ENCODE results near the gene SPINDOC.
"Not testable (repeated sequence)": the region's sequence is repeated elsewhere in the genome, so short reads cannot be mapped to it uniquely, and the experiment has no call there.

Gene SPINDOC, protein sequence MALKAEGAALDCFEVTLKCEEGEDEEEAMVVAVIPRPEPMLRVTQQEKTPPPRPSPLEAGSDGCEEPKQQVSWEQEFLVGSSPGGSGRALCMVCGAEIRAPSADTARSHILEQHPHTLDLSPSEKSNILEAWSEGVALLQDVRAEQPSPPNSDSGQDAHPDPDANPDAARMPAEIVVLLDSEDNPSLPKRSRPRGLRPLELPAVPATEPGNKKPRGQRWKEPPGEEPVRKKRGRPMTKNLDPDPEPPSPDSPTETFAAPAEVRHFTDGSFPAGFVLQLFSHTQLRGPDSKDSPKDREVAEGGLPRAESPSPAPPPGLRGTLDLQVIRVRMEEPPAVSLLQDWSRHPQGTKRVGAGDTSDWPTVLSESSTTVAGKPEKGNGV

DNA sequence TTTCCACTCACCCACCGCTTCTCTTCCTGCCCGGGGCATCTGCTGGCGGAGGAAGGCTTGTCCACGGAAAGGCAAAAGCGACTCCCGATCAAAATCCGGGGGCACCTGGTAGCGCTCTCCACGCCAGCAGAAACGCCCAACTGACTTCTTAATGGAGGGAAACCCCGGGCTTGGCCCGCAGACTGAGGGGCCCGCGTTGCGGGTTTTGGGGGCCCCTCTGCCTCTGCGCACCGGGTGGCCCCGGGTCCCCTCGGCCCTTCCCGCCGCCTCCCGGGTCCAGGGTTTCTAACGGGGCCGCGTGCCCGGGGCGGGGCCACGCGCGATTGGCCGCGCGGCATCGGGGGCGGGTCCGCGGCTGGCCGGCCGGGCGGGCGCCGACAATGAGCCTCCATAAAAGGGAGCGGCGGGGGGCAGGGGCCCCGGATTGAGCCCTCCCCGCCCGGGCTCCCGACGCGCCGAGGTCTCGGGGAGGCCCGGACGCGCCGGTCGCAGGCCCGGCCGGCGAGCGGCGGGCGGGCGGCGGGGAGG, at the start of gene SPINDOC:
SPINDOC (plus strand) TSS at position 422 of the 528 bp plus-strand sequence. CDS start 231 bp downstream, outside the sequence.
- peak; percentile 78 for DNase-seq (ENCODE audit: low spot score)

DNA sequence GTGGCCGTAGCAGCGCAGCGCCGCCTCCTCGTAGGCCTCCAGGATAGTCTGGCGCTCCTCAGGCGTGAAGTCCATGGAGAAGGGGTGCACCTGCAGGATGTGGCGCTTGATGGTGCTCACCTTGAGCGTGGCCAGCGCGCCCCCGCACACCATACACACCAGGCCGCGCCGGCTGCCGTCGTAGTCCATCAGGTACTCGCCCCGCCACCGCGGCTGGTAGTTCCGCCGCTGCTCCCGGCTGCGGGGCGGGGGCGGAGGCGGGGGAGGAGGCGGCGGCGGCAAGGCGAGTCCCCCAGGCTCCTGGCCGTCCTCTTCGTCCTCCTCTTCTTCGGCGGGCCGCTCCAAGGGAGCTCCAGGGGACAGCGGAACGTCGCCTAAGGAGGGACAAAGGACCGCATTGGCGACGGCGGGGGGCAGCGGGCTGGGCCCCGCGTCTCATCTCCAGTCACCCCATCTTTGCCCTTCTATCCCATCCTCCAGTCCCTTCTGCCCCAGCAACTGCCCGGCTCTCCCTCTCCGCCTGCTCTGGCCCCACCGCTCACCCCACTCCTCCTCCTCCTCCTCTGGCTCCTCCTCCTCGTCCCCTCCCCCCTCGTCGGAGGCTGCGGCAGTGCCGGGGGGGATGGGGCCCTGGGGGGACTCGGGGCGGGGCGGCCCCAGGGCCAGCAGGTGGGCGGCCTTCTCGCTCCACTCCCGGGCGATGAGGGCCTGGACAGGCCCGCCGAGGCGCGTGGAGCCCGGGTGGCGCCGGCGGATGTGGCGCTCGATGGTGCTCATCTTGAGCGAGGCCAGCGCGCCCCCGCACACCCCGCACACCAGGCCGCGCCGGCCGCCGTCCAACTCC, 49.5 kb upstream of the SPINDOC start:
- peak; percentile 54 for DNase-seq (ENCODE audit: low spot score)

DNA sequence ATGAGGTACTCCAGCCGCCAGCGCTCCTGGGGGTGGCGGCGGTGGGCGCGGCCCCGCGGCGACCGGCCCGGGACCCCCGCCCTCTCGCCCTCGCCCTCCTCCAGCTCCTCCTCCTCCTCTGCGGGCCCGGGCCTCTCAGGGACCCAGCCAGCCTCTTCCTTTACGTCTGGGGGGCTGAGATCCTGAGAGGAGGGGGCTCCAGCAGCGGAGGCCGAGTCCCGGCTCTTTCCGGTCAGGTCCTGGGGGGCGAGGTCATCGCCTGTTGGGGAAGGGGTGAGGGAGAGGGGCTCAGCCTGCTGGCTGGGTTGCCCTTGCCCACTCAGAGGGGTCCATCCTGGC, 48.9 kb upstream of the SPINDOC start:
- DNase-seq (ENCODE audit: low spot score): no peak

DNA sequence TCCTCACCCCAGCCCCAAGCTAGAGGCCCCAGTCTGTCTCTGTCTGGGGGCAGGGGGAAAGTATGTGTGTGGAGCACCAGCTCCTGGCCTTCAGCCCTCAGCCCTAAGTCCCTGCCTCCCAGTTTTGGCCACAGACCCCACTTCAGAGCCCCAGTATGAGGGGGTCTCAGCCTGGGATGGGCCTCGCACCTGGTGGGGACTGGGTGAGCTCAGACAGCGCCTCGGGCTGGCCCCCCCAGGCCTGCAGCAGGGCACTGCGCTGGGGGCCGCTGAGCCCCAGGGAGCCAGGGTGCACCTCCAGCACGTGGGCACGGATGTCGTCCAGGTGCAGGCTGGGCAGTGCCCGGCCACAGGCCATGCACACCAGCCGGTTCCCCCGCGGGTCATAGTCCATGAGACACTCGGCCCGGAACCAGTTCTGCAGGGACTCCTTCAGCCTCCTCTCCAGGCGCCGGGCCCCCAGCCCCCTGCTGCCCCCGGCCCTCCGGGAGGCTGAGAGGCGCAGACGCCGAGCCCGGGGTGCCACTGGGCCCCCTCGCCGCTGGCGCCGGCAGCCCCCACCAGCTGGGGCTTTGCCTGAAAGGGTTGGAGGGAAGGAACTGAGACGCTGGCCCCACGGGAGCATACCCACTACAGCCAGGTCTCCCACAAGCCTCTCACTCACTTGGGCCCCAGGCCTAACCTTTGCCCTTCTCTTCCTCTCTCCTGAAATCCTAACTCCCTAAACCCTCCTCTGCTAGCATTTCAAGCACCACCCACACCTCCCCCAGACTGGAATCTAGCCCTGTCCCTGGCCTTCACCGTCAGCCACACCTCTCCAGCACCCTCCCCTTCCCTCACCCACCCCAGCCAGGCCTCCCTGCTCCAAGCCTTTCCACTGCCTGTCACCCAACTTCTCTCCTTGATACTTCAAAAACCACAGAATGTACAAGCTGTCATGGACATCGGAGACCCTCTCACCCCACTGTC, 48.3 kb upstream of the SPINDOC start:
- no peak for DNase-seq (ENCODE audit: low spot score)

DNA sequence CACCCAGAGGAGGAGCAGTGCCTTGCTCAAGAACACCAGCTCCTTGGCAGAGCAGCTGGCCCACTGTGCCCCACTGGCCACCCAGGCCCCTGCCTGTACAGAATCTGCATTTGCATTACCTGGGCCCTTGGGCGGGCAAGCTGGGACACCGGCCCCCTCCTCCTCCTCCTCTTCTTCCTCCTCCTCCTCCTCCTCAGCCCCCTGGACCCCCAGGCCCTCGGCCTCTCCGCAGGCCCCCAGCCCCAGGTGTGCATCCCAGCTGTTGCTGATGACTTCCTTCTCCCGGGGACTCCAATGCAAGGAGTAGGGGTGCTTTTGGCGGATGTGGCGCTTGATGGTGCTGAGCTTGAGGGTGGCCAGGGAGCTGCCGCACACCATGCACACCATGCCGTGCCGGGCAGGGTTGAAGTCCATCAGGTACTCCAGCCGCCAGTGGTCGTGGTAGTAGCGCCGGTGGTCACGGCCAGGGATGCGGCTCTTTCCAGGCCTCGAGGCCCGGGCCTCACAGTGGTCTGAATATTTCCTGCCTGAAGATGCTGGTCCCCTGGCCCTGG, 47.5 kb upstream of the SPINDOC start:
- DNase-seq (ENCODE audit: low spot score): no peak

DNA sequence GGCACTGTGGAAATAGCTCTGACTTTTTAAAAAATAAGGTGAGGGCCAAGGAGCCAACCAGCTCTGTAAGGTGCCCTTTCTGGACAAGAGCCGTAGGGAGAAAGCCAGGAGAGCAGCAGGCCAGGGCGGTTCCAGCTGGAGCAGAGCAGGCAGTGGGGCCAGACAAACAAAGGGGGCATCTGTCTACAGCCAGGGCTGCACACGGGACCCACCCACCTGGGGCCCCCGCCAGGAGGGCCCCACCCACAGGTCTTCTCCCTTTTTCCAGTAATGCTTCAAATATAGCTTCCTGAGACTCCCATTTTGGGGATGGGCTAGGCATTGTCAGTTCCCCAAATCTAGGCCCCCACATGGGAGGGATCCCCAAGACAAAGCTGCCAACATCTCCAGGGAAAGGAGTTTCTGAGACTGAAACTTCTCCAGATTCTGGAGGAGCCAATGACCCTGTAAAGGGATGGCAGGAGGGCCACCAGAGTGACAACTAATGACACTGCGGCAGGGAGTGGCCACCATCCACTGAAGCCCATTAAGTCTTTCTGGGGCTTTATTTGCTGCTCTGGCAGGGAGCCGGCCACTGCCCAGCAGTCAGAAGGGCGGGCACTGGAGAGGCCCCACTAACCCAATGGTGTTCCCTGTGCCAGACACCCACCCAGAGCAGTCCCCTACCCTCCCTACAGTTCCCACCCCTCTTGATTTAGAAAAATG, 46.6 kb upstream of the SPINDOC start:
- DNase-seq (ENCODE audit: low spot score): no peak

DNA sequence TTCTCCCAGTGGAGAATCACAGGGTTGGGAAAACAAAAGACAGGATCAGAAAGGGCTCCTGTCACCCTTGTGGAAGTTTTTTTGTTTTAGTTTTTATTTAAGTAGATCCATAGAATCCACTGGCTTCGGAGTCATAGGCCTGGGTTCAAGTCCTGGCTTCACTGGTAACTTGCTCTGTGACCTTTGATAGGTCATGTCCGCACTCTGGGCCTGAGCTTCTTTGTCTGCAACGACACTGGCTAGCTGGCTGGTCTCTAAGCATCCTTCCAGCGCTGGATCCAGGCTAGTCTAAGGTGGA, 46.0 kb upstream of the SPINDOC start:
- no peak for DNase-seq (ENCODE audit: low spot score)

DNA sequence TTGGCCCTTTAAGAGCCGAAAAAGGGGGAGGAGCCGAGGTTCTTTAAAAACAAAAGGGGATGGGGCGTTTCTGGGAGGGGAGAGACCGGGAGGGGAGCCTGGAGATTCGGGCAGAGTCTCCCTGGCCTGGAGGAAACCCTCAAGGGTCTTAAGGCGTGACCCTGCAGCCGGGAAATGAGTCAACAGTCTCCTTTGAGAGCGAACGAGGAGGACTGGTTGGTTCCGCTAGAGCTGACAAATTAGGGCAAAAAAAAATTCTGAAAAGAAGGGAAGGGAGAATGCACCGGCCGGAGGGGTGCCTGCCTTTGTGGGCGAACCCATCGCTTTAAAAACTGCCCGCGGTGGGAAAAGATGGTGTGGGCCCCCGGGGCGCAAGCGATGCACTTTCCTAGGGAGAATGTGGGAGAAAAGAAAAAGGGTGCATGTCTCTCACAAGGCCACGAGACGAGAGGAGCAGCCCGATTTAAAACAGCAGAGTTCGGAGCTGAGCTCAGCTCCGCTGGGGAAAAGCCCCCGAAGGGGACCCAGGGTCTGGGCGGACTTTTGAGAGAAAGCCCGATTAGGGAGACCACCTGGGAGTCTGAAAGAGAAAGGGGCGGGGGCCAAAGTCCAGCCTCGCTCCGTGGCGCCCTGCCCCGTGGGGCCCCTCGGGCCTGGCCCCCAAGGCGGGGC, 45.6 kb upstream of the SPINDOC start:
- DNase-seq (ENCODE audit: low spot score): peak; percentile 81

DNA sequence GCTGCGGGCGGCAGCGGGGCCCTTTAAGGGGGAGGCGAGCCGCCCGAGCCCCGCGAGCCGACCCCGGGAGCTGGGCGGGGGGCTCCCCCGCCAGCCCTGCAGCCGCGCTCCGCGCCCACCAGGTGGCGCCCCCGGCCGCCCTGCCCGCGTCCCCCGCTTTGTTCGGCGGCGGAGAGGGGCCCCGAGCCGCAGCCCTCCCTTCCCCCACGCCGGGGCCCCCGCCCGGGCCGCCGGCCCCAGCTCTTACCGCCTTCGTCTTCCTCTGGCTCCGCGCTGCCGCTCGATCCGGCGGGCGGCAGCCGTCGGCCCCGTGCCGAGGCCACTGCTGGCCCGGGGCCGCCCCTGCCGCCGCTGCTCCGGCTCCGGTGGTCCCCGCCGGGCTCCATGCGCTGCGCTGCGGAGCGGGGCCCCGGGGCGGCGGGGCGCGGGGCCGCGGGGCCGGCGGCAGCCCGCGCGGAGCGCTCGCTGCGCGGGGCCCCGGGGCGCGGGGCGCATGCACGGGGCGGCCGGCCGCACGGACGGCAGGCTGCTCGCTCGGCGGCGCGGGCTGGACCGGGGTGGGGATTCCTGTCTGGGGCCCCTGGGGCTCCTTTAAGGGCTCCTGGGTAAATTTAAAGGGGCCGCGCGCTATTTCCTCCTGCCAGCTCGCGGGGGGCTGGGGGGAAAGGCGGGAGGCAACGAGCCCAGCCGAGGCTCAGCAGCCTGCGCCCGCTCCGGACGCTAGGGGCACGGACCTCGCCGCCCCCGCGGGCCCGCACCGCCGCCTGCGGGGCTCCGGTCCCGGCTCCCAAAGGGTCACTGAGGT, 44.8 kb upstream of the SPINDOC start, which contains the start of gene ZFTA:
ZFTA (minus strand) TSS at position 539 of the 805 bp plus-strand sequence; CDS start at position 386, 153 bp downstream.
- DNase-seq (ENCODE audit: low spot score): peak; percentile 79

DNA sequence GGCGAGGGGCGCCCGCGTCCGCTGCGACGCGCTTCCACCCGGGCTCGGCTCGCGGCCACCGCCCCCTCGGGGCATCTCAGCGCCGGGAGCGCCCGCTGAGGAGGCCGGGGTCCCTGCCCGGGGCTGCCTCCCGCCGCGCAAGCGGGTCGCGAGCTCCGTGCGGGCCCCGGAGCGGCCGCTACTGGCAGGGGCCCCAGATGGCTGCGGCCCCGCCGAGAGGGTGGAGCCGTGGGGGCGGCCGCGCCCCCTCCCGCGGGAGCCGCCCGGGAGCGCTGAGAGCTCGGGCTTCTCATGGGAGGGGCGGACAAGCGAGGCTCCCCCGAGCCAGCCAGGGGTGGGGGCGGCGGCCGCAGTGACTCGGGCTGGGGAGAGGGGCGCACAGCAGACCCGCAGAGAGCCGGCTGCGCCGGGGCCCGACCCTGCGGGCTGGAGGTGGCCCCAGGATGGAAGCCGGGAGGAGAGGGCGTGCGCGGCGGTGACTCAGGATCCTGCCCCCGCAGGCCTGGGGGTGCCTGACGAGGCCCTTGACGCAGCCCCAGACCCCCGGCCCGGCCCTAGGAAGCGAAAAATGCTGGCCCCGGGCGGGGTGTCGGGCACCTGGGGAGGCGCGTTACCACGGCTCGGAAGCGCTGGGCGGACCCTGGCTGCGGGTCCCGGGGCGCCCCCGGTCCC, 44.1 kb upstream of the SPINDOC start:
- peak; percentile 45 for DNase-seq (ENCODE audit: low spot score)

DNA sequence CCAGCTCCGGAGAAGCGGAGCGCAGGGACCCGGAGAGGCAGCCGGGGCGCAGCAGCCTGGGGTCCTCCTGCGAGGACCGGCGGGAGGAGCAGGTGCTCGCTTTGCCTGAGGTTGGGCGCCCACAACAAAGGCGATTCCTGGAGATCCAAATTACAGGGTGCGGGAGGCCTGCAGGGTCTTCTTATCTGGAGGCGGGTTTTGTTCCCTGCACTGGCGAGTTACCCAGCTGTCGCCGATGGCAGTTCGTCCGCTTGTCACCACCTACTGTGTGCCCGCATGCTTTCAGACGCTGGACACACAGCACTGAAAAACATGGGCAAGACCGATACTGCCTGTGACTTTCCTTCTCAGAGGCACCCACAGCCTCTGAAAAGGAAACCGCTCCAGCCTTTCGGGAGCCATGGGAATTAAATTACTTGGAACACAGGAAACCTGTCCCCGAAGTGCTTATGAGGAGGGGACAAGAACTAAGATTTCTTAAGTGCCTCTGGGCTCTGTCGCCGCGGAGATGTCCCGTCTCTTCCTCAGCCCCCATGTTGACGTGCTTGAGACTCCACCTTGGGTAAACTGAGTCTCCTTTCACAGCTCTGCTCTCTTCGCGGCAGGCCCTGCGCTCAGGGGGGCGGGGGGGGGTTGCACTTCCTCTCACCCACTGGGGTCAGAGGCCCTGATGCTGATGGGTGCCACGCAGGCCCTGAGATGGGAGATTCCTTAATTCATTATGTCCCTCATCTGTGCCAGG, 43.4 kb upstream of the SPINDOC start:
- no peak for DNase-seq (ENCODE audit: low spot score)

DNA sequence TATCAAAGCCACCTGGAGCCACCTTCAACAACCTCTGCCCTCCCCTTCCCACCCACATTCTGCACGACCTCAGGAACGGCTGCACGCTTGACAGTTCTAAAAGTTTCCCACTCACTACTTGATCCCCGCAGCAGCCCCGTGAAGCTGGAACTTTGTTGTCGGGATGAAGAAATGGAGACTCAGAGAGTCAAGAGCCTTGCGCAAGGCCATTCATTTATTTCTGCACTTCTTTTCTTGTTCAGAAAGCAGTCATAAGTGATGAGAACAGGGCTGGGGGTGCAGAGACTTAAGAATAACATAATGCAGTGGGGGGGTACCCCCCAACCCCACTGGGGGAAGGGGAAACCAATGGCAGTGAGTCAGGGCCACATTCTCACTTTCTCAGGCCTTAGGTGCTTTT, 42.5 kb upstream of the SPINDOC start:
- DNase-seq (ENCODE audit: low spot score): no peak

DNA sequence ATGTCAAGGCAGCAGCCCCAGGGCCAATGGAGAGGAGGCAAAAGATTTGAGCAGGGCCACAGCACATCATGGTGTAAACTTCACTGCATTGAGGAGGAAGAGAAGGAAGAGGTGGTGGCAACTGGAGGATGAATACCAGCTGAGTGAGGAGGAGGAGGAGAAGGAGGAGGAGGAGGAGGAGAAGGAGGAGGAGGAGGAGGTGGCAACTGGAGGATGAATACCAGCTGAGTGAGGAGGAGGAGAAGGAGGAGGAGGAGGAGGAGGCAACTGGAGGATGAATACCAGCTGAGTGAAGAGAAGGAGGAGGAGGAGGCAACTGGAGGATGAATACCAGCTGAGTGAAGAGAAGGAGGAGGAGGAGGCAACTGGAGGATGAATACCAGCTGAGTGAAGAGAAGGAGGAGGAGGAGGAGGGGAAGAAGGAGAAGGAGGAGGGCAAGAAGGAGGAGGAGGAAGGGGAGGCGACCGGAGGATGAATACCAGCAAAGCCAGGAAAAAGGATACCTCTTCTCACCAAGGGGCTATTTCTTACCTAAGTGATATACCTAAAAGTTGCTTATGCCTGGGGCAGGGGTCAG, 41.4 kb upstream of the SPINDOC start:
- not testable (repeated sequence) for DNase-seq (ENCODE audit: low spot score)

DNA sequence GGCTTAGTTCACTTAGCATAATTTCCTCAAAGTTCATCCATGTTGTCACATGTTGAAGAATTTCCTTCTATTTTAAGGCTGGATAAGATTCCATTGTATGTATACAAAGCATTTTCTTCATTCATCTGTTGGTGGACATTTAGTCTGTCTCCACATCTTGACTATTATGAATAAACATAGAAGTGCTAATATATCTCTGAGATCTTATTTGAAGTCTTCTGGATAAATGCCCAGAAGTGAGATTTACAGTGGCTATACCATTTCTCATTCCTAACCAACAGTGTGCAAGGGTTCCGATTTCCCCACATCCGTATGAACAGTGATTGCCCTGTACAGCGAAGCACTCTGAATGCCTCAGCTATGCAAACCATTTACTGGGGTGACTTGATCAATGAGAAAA, 38.1 kb upstream of the SPINDOC start:
- no peak for DNase-seq (ENCODE audit: low spot score)

DNA sequence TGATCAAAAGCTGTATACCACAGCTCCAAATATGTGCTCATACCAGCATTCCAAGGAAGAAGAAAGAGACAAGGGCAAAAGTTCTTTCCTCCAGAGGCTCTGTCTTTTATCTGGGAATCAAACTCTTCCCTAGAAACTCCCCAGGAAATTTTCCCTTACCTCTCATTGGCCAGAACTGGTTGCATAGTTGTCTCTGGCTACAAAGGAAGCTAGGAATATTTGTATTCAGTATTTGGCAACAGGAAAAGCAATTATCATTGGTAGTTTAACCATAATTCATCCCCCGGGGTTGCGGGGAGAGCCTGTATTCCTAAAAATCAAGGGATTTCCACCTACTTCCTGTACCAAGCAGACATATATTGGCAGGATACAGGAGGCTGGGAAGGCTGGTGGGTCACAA, 34.2 kb upstream of the SPINDOC start:
- DNase-seq (ENCODE audit: low spot score): no peak

DNA sequence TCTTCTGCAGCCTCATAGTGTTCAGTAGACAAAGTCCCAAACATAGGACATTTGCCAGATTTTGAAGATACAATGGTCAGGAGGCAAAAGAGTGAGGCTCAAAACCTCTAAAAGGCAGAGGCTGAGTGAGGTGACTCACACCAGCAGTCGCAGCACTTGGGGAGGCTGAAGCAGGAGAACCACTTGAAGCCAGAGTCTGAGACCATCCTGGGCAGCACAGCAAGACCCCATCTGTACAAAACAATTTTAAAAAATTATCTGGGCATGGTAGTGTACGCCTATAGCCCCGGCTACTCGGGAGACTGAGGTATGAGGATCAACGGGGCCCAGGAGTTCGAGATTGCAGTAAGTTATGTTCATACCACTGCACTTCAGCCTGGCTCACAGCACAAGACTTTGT, 30.5 kb upstream of the SPINDOC start:
- no peak for DNase-seq (ENCODE audit: low spot score)

DNA sequence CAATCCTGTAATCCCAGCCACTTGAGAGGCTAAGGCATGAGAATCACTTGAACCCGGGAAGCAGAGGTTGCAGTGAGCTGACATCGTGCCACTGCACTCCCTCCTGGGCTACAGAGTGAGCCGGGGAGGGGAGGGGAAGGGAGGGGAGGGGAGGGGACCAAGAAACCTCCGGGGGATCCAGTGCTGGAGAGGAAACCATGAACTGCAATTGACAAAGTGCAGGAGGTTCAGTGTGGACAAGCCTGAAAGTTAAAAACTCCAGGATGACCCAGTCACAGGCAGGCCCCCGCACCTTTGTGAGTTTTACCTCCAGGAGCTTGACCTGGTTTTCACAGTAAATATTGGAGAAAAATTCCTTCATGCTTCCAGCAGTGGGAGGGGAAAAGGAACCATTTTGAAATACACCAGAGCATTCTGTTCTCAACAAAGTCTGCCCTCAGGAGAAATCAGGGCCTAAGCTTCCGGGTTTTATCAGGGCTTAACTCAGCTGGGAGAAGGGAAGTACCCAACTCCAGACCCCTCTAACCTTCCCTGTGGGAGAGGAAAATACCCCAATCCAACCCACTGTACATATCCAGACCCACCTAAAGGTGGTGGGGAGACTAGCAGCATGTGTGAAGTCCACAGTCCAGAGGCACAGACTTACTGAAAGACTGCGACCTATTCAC, 29.2 kb upstream of the SPINDOC start:
- no peak for DNase-seq (ENCODE audit: low spot score)

All from RKO (cell line).